ENCODE measurements around the gene CLDN25.
A peak's percentile ranks its signal among the peaks of the same experiment; 100 is the strongest.
"Not testable (repeated sequence)": the region's sequence is repeated elsewhere in the genome, so short reads cannot be mapped to it uniquely, and the experiment has no call there.

Gene CLDN25

GRCh38 chr11:113779496-113779895, at the start of gene CLDN25:
TSS of gene CLDN25 (plus strand) at chr11:113779796. CDS start at chr11:113779796, 0 bp downstream.
- no peak for DNase-seq

GRCh38 chr11:113730887-113731726, 48.5 kb upstream of the CLDN25 start:
- DNase-seq, result peak in 35 of 56 donors; percentile 5 to 81 (median 23)

- DNase-seq, result no peak
Measured at GRCh38 chr11:113732092-113732491, 47.5 kb upstream of the CLDN25 start.

GRCh38 chr11:113736323-113736722, 43.3 kb upstream of the CLDN25 start:
- no peak for DNase-seq

GRCh38 chr11:113752932-113753331, 26.7 kb upstream of the CLDN25 start:
- no peak for DNase-seq

GRCh38 chr11:113760241-113760640, 19.4 kb upstream of the CLDN25 start:
- no peak for DNase-seq

- DNase-seq, result not testable (repeated sequence)
Measured at GRCh38 chr11:113763040-113763439, 16.6 kb upstream of the CLDN25 start.

GRCh38 chr11:113764527-113765219, 14.9 kb upstream of the CLDN25 start:
- no peak for DNase-seq

GRCh38 chr11:113771964-113772363, 7.6 kb upstream of the CLDN25 start:
- no peak for DNase-seq

GRCh38 chr11:113773092-113773415, 6.5 kb upstream of the CLDN25 start:
- peak in 1 of 56 donors; percentile 63 for DNase-seq

- peak; percentile 60 to 98 (median 91) for DNase-seq
Measured at GRCh38 chr11:113773416-113774173, 6.0 kb upstream of the CLDN25 start, which contains the start of gene ZW10. TSS of gene ZW10 (minus strand) at chr11:113773692. CDS start at chr11:113773666, 26 bp downstream.

- DNase-seq, result no peak
Measured at GRCh38 chr11:113774174-113774503, 5.5 kb upstream of the CLDN25 start.

- peak in 51 of 56 donors; percentile 2 to 88 (median 45) for DNase-seq
Measured at GRCh38 chr11:113778111-113778910, 1.3 kb upstream of the CLDN25 start.

GRCh38 chr11:113781682-113782081, 2.1 kb downstream of the CLDN25 start:
- DNase-seq, result no peak

GRCh38 chr11:113782134-113782533, 2.5 kb downstream of the CLDN25 start:
- DNase-seq, result no peak

- DNase-seq, result not testable (repeated sequence)
Measured at GRCh38 chr11:113789016-113789415, 9.4 kb downstream of the CLDN25 start.

GRCh38 chr11:113789675-113790320, 10.2 kb downstream of the CLDN25 start:
- DNase-seq, result no peak

GRCh38 chr11:113796663-113797259, 17.2 kb downstream of the CLDN25 start:
- peak in 10 of 56 donors; percentile 6 to 66 (median 16) for DNase-seq

GRCh38 chr11:113802621-113803020, 23.0 kb downstream of the CLDN25 start:
- DNase-seq, result no peak

- no peak for DNase-seq
Measured at GRCh38 chr11:113805640-113806039, 26.0 kb downstream of the CLDN25 start.

Data from amygdala (tissue), 56 donors.